22Rv1 (cell line): ENCODE data around the gene INSIG2.

Experiments used
- H3K27ac ChIP-seq: fragments of 450-650 bp; 2 replicates; pipeline ENCODE4 v1.5.1; 2017
- ZFX ChIP-seq: fragments of 450-650 bp; IDR thresholded peaks from 2 replicates; pipeline ENCODE4 v1.6.1; 2017; ENCODE audit warnings: antibody characterized with exemption, borderline replicate concordance
- TF ChIP-seq, protein P1 (sequence below): fragments of 450-650 bp; IDR thresholded peaks from 2 replicates; pipeline ENCODE4 v1.5.1; 2017; ENCODE audit warnings: mild to moderate bottlenecking

Gene INSIG2

DNA sequence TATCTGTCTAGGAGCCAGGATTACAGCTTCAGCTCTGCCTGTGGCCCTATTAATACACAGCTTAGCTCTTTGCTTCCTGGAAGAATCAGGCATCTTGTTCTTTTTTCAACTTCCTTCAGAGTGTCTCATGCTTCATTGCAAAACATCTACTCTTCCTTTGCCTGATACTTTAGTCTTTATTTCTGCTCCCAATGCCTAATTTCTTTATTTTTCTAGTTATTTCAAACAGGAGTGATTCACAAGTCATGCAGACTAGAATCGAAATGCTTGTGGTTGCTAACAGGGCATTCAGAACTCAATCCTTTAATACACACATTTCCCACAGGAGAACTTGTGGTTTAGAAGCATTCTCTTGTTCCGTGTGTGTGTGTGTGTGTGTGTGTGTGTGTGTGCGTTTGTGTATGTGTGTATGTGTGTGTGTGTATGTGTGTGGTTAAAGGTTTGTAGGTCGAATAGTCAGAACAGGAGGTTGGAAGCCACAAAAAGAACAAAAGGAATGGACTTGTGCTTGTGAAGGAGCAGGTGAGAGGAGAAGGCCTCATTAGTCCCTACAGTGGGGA, 28.3 kb upstream of the INSIG2 start:
- no peak overlapping the region for H3K27ac ChIP-seq
- no peak for TF ChIP-seq ZFX
- TF ChIP-seq, protein P1, sequence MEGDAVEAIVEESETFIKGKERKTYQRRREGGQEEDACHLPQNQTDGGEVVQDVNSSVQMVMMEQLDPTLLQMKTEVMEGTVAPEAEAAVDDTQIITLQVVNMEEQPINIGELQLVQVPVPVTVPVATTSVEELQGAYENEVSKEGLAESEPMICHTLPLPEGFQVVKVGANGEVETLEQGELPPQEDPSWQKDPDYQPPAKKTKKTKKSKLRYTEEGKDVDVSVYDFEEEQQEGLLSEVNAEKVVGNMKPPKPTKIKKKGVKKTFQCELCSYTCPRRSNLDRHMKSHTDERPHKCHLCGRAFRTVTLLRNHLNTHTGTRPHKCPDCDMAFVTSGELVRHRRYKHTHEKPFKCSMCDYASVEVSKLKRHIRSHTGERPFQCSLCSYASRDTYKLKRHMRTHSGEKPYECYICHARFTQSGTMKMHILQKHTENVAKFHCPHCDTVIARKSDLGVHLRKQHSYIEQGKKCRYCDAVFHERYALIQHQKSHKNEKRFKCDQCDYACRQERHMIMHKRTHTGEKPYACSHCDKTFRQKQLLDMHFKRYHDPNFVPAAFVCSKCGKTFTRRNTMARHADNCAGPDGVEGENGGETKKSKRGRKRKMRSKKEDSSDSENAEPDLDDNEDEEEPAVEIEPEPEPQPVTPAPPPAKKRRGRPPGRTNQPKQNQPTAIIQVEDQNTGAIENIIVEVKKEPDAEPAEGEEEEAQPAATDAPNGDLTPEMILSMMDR = no peak

DNA sequence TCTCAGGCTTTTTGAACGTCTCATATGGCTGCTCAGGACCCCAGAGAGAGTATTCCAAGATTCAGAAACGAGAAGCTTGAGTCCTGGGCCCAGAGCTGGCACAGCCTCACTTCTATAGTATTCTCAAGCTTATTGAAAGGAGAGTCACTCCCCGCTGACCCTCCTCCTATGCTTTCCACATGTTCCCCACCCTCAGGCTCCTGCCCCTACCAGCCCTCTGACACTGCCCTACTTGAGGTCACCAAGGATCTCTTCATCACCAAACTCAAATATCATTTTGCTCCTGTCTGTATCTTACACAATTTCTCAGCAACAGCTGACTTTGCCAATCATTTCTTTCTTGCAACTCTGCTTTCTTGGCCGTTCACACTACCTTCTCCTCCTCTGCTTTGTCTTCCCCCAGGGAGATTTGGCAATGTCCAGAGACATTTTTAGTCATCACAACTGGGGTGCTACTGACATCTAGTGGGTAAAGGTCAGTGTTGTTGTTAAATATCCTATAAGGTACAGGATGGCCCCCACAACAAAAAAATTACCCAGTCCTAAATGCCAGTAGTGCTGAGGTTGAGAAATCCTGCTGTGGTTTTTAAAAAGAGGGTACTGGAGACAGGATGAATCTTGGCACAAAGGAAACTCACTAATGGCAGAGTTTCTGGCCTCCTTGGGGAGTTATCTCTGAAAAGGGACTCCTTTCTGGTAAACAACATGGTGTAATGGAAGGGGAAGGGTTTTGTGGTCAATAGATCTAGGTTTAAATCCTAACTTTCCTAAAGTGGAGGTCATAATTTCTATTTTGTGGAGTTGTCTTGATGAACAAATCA, 26.9 kb upstream of the INSIG2 start:
- no peak for TF ChIP-seq ZFX
- TF ChIP-seq, protein P1 = no peak
- no peak overlapping the region for H3K27ac ChIP-seq

DNA sequence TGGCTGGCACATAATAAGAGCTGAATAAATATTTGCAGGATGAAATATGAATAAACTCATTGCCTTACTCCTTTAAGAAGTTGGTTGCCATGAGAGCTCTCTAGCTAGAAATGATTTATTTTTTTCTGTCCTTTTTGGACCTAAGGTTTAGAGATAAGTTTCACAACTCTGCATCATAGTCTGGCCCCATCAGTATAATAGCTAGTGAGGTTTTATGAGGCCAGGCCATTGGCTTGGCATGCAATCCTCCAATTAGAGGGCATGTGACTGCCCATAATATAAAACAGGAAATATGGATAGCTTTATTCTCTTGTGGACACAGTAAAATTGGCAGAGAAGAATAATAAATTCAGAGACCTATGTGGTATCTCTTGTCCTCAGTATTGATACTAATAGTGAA, 26.2 kb upstream of the INSIG2 start:
- H3K27ac ChIP-seq = no peak overlapping the region
- TF ChIP-seq ZFX = no peak
- TF ChIP-seq, protein P1 = no peak

GRCh38 chr2:118062669-118063068, 25.6 kb upstream of the INSIG2 start:
- no peak overlapping the region for H3K27ac ChIP-seq
- no peak for TF ChIP-seq ZFX
- TF ChIP-seq, protein P1 = no peak

DNA sequence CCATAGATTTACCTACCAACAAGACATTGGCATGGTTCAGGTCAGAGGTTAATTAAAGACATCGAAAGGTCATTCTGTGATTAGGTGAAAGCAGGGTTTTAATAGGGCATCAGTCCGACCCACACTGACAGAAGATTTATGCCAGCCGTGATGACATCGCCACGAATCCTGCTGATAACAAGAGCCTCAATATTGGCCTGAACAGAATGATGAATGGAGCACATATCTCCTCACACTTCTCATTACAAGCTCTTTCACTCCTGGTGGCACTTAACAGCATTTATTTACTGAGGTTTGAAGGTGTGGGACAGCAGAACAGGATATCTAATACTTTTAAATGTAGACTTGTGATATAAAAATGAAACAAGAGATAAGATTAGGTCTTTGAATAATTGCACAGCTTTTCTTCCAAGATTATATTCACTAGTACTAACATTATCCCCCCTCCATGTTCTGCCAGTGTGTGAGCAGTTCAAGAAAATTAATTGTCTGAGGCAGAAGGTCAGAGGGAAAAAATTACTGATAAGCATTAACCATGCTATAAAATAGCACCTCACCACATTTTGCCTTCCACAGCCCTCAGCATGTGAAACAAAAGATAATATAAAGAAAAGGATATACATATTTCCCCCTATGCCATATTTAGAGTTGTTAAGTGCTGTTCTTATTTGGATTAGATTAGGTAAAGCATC, 23.1 kb upstream of the INSIG2 start:
- no peak for TF ChIP-seq ZFX
- TF ChIP-seq, protein P1 = no peak
- H3K27ac ChIP-seq = no peak overlapping the region

GRCh38 chr2:118065921-118066511, 22.3 kb upstream of the INSIG2 start:
- TF ChIP-seq, protein P1 = no peak
- TF ChIP-seq ZFX = no peak
- H3K27ac ChIP-seq = no peak overlapping the region
